ENCODE results near the gene ZNF524.

Gene ZNF524

GRCh38 chr19:55609326-55609725 lies 9.2 kb downstream of the ZNF524 start:
- no peak overlapping the region for H2AFZ ChIP-seq (ENCODE audit: low read depth)
- H3K4me1 ChIP-seq (ENCODE audit: low read depth, poor library complexity, severe bottlenecking) = peaks cover 23% of the 10 kb centered on the region
- no peaks in the 10 kb centered on the region for H3K36me3 ChIP-seq (ENCODE audit: insufficient read depth)
- no peak for TF ChIP-seq CTCF (conservative IDR thresholded peaks at IDR 0.05; ENCODE audit: low read depth, low read length)
- H3K79me2 ChIP-seq (ENCODE audit: insufficient read depth, low read depth) = 0 out of 2 replicates have a peak, but pooled peaks cover 15% of the 10 kb centered on the region
- no peak overlapping the region for H3K27ac ChIP-seq
- H3K4me3 ChIP-seq (IDR thresholded peaks at IDR 0.05; ENCODE audit: insufficient read depth, low read depth, low read length) = no peak overlapping the region
- no peaks in the 10 kb centered on the region for H3K27me3 ChIP-seq (ENCODE audit: insufficient read depth, low read depth)
- no peaks in the 10 kb centered on the region for H4K20me1 ChIP-seq (ENCODE audit: insufficient read depth)
- H3K9ac ChIP-seq = no peak overlapping the region
- H3K4me2 ChIP-seq = no peak overlapping the region

DNA sequence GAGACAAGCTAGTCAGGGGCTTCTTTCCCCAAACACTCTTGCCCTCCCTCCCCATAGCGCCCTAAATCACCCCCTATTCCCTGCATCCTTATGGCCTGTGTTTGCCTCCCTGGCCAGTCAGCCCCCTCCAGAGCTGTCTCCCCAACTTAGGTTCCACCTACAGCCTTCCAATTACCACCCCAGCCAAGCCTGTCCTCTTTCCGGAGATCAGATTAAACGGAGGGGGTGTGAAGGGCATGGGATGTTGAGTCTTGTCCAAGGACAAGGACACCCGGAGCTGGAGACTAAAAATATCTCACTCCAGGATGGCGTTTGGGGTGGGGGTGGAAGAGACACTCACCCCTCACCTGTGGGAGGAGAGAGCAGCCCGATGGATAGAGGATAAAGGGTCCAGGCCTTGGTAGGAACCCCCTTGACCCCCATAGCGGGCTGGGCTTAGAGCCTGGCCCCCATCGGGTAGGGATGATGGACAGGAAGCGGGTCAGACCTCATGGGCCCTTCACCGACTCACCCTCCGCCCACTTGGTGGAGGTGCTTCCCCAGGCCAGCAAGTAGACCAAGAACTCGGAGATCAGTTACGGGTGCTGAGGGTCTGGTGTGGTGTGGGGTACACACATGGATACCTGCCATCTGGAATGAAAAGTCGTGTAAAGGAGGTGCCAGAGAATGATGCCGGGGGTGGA lies 11.4 kb downstream of the ZNF524 start:
- Histone ChIP-seq H3K4me2 (peak overlapping the region; percentile 9; the same call in 1 of the 2 replicates), H3K36me3 (ENCODE audit: insufficient read depth) (no peaks in the 10 kb centered on the region), H3K4me1 (ENCODE audit: low read depth, poor library complexity, severe bottlenecking) (peaks cover 21% of the 10 kb centered on the region), H3K9ac (no peak overlapping the region), H3K27ac (no peak overlapping the region), H3K4me3 (IDR thresholded peaks at IDR 0.05; ENCODE audit: insufficient read depth, low read depth, low read length) (no peak overlapping the region), H2AFZ (ENCODE audit: low read depth) (no peak overlapping the region), H3K27me3 (ENCODE audit: insufficient read depth, low read depth) (no peaks in the 10 kb centered on the region), H3K79me2 (ENCODE audit: insufficient read depth, low read depth) (0 out of 2 replicates have a peak, but pooled peaks cover 14% of the 10 kb centered on the region), H4K20me1 (ENCODE audit: insufficient read depth) (no peaks in the 10 kb centered on the region)
- no peak for TF ChIP-seq CTCF (conservative IDR thresholded peaks at IDR 0.05; ENCODE audit: low read depth, low read length)

- Histone ChIP-seq H3K4me3 (IDR thresholded peaks at IDR 0.05; ENCODE audit: insufficient read depth, low read depth, low read length) (no peak overlapping the region), H3K4me1 (ENCODE audit: low read depth, poor library complexity, severe bottlenecking) (peaks cover 14% of the 10 kb centered on the region), H3K4me2 (peak overlapping the region; percentile 9; the same call in 1 of the 2 replicates), H3K27me3 (ENCODE audit: insufficient read depth, low read depth) (no peaks in the 10 kb centered on the region), H4K20me1 (ENCODE audit: insufficient read depth) (no peaks in the 10 kb centered on the region), H3K27ac (no peak overlapping the region), H3K79me2 (ENCODE audit: insufficient read depth, low read depth) (0 out of 2 replicates have a peak, but pooled peaks cover 8% of the 10 kb centered on the region), H3K36me3 (ENCODE audit: insufficient read depth) (no peaks in the 10 kb centered on the region), H2AFZ (ENCODE audit: low read depth) (no peak overlapping the region), H3K9ac (no peak overlapping the region)
- no peak for TF ChIP-seq CTCF (conservative IDR thresholded peaks at IDR 0.05; ENCODE audit: low read depth, low read length)
These were observed 12.0 kb downstream of the ZNF524 start for GRCh38 chr19:55611983-55612645.

GRCh38 chr19:55613396-55613795 lies 13.3 kb downstream of the ZNF524 start:
- Histone ChIP-seq H3K9ac (no peak overlapping the region), H3K4me1 (ENCODE audit: low read depth, poor library complexity, severe bottlenecking) (peaks cover 14% of the 10 kb centered on the region), H4K20me1 (ENCODE audit: insufficient read depth) (no peaks in the 10 kb centered on the region), H3K4me2 (no peak overlapping the region), H3K4me3 (IDR thresholded peaks at IDR 0.05; ENCODE audit: insufficient read depth, low read depth, low read length) (no peak overlapping the region), H3K79me2 (ENCODE audit: insufficient read depth, low read depth) (no peaks in the 10 kb centered on the region), H3K27ac (no peak overlapping the region), H2AFZ (ENCODE audit: low read depth) (no peak overlapping the region), H3K27me3 (ENCODE audit: insufficient read depth, low read depth) (no peaks in the 10 kb centered on the region), H3K36me3 (ENCODE audit: insufficient read depth) (no peaks in the 10 kb centered on the region)
- no peak for TF ChIP-seq CTCF (conservative IDR thresholded peaks at IDR 0.05; ENCODE audit: low read depth, low read length)

All from KMS-11 (cell line).